Kidney epithelial cell (primary cell): Measurements from ENCODE around the gene HNF1A. TPM values are rescaled to one million over a fixed set of nuclear protein-coding genes. Genes with fewer than 3 reads are reported as not detected.

Experiments used
- DNase-seq: peaks from one replicate; pipeline ENCODE4 v3.0.0-alpha.2; 2010; ENCODE audit warnings: low read depth
- H3K27me3 ChIP-seq: 2 replicates; pipeline ENCODE4 v1.6.0; 2011; ENCODE audit warnings: low read length; ENCODE audit not compliant: control insufficient read depth, insufficient read depth
- H3K36me3 ChIP-seq: 2 replicates; pipeline ENCODE4 v1.5.1; 2011; ENCODE audit warnings: low read length; ENCODE audit not compliant: control insufficient read depth, insufficient read depth
- H3K4me3 ChIP-seq: 2 replicates; pipeline ENCODE4 v1.5.1; 2011; ENCODE audit warnings: low read depth, mild to moderate bottlenecking, control low read depth, low read length
- CTCF ChIP-seq: IDR thresholded peaks from 2 replicates; pipeline ENCODE4 v1.5.1; 2011; ENCODE audit warnings: mild to moderate bottlenecking, moderate library complexity, low read length, control low read depth, inconsistent platforms; ENCODE audit not compliant: insufficient read depth, poor library complexity, severe bottlenecking
- total RNA-seq: library from RNA; depleted of rRNA; stranded (reverse); fragments of >200 nt; gene quantifications from 2 replicates; pipeline ENCODE4 v1.2.3, GENCODE V29; 2015

The HNF1A gene
- total RNA-seq, 1 donor from 2014 or later = 0.25 TPM

- H3K36me3 ChIP-seq = no peaks in the 10 kb centered on the region
Measured at GRCh38 chr12:120981407-120981941, 3.1 kb downstream of the HNF1A start.

GRCh38 chr12:120982659-120983058, 4.3 kb downstream of the HNF1A start:
- H3K36me3 ChIP-seq = no peaks in the 10 kb centered on the region
- no peak for TF ChIP-seq CTCF
- no peaks in the 10 kb centered on the region for H3K27me3 ChIP-seq
- no peak for DNase-seq
- H3K4me3 ChIP-seq = no peak overlapping the region

More at GRCh38 chr12:120981407-120981941, 3.1 kb downstream of the HNF1A start:
- no peak for DNase-seq
- no peak overlapping the region for H3K4me3 ChIP-seq
- no peak for TF ChIP-seq CTCF
- no peaks in the 10 kb centered on the region for H3K27me3 ChIP-seq

GRCh38 chr12:120983759-120984158, 5.4 kb downstream of the HNF1A start:
- no peak overlapping the region for H3K4me3 ChIP-seq
- H3K27me3 ChIP-seq = no peaks in the 10 kb centered on the region
- TF ChIP-seq CTCF = no peak
- no peak for DNase-seq
- no peaks in the 10 kb centered on the region for H3K36me3 ChIP-seq

- TF ChIP-seq CTCF = no peak
- H3K36me3 ChIP-seq = no peaks in the 10 kb centered on the region
- DNase-seq = no peak
- no peak overlapping the region for H3K4me3 ChIP-seq
- no peaks in the 10 kb centered on the region for H3K27me3 ChIP-seq
Measured at GRCh38 chr12:120984351-120984898, 6.1 kb downstream of the HNF1A start.

GRCh38 chr12:120988234-120988633, 9.9 kb downstream of the HNF1A start:
- DNase-seq = no peak
- no peaks in the 10 kb centered on the region for H3K36me3 ChIP-seq
- no peaks in the 10 kb centered on the region for H3K27me3 ChIP-seq
- TF ChIP-seq CTCF = no peak
- no peak overlapping the region for H3K4me3 ChIP-seq

GRCh38 chr12:120988658-120989057, 10.3 kb downstream of the HNF1A start:
- no peak for DNase-seq
- no peak for TF ChIP-seq CTCF
- H3K36me3 ChIP-seq = no peaks in the 10 kb centered on the region
- H3K4me3 ChIP-seq = no peak overlapping the region
- H3K27me3 ChIP-seq = no peaks in the 10 kb centered on the region
